Transverse colon (tissue), 4 donors: ENCODE measurements around the gene SNED1.

Experiments
- EP300 ChIP-seq: sonication (generic); formaldehyde crosslinking; IDR thresholded peaks from one replicate; pipeline ENCODE4 v1.6.1; 2017; ENCODE audit warnings: antibody characterized with exemption, low read depth
- POLR2A ChIP-seq: fragments of 450-650 bp; IDR thresholded peaks from one replicate; pipeline ENCODE4 v1.6.1; 2016; ENCODE audit warnings: antibody characterized with exemption, mild to moderate bottlenecking, moderate library complexity
- POLR2AphosphoS5 ChIP-seq, 3 donors: sonication (generic); formaldehyde crosslinking; IDR thresholded peaks; one replicate each; pipeline ENCODE4 v1.6.1; 2016; ENCODE audit warnings: antibody characterized with exemption in 3 of 3
- TF ChIP-seq, protein P1 (sequence below), 5 experiments: fragments of 200-600 bp in 3 of 5; fragments of 450-650 bp in 2 of 5; sonication (generic) in 3 of 5; IDR thresholded peaks; 1 replicate in 2 of 5; 2 replicates in 3 of 5; pipeline ENCODE4 v1.5.1; 2016 to 2017; ENCODE audit warnings: antibody characterized with exemption in 5 of 5, inconsistent platforms in 3 of 5, mild to moderate bottlenecking in 2 of 5, moderate library complexity in 1 of 5

DNA sequence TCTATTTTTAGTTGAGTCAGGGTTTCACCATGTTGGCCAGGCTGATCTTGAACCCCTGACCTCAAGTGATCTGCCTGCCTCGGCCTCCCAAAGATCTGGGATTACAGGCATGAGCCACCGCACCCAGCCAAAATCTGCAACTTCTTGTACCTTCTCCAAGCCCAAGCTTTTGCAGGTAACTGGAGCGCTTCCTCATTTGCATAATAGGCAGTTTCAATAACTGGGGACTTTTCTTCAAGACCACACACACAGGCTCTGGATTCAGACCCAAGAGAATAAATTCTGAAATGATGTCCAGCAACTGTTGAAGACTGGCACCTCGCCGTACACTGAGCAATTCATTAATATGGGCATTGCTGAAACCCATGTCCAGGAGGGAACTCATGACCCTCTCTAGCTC, 100.8 kb downstream of the SNED1 start:
- TF ChIP-seq POLR2A (no peak), EP300 (no peak), POLR2AphosphoS5 (IDR thresholded peaks at IDR 0.05) (no peak)
- TF ChIP-seq, protein P1, sequence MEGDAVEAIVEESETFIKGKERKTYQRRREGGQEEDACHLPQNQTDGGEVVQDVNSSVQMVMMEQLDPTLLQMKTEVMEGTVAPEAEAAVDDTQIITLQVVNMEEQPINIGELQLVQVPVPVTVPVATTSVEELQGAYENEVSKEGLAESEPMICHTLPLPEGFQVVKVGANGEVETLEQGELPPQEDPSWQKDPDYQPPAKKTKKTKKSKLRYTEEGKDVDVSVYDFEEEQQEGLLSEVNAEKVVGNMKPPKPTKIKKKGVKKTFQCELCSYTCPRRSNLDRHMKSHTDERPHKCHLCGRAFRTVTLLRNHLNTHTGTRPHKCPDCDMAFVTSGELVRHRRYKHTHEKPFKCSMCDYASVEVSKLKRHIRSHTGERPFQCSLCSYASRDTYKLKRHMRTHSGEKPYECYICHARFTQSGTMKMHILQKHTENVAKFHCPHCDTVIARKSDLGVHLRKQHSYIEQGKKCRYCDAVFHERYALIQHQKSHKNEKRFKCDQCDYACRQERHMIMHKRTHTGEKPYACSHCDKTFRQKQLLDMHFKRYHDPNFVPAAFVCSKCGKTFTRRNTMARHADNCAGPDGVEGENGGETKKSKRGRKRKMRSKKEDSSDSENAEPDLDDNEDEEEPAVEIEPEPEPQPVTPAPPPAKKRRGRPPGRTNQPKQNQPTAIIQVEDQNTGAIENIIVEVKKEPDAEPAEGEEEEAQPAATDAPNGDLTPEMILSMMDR (IDR thresholded peaks at IDR 0.05) = no peak
